Panc1 (cell line): ENCODE data around the gene PCDHGA1. TPM values are rescaled to one million over a fixed set of nuclear protein-coding genes. Genes with fewer than 3 reads are reported as not detected.

Experiments
- ATAC-seq: fragments of 200-7000 bp; cut with Tn5 transposase; 2 replicates; pipeline ENCODE4 v1.9.1; 2020; ENCODE audit warnings: mild to moderate bottlenecking, moderate library complexity
- BruUV-seq: library from RNA; stranded (reverse); fragments of 400-500 nt; replicated peaks from 2 replicates; lab custom pipeline; 2021; lab: Mats Ljungman, UMichigan
- CTCF ChIA-PET: fragments of 300-600 bp; sonication (Branson Sonifier 250); formaldehyde crosslinking; loops from one replicate; lab custom pipeline; 2022; ENCODE audit warnings: antibody characterized with exemption; lab: Charles Lee
- POLR2A ChIA-PET: fragments of 300-600 bp; sonication (Branson Sonifier 250); formaldehyde crosslinking; loops from one replicate; lab custom pipeline; 2022; ENCODE audit warnings: antibody characterized with exemption; lab: Charles Lee
- DNase-seq: peaks from one replicate; pipeline ENCODE4 v3.0.0-alpha.2; 2010; ENCODE audit warnings: low read depth, low spot score
- H3K27ac ChIP-seq: 2 replicates; pipeline ENCODE4 v1.5.1; 2011; ENCODE audit warnings: mild to moderate bottlenecking, low read length, inconsistent platforms
- H3K27me3 ChIP-seq: fragments of 200-500 bp; sonication (Bioruptor generic); 2 replicates; pipeline ENCODE4 v1.6.0; 2014; ENCODE audit warnings: low read length, inconsistent platforms; ENCODE audit not compliant: control insufficient read depth, insufficient read depth
- H3K36me3 ChIP-seq: fragments of 200-500 bp; sonication (Bioruptor generic); 2 replicates; pipeline ENCODE4 v1.5.1; 2014; ENCODE audit warnings: inconsistent platforms, mild to moderate bottlenecking, low read length, moderate library complexity; ENCODE audit not compliant: control insufficient read depth, insufficient read depth
- H3K4me1 ChIP-seq: 2 replicates; pipeline ENCODE4 v1.5.1; 2011; ENCODE audit warnings: inconsistent platforms, mild to moderate bottlenecking, low read length, moderate library complexity; ENCODE audit not compliant: control insufficient read depth, insufficient read depth
- H3K4me3 ChIP-seq, 2 experiments: 2 replicates each; pipeline ENCODE4 v1.5.1; 2011 to 2012; ENCODE audit warnings: low read depth in 2 of 2, low read length in 2 of 2, mild to moderate bottlenecking in 2 of 2, inconsistent platforms in 1 of 2, moderate library complexity in 1 of 2
- H3K9me3 ChIP-seq: fragments of 200-500 bp; sonication (Bioruptor generic); 2 replicates; pipeline ENCODE4 v1.5.1; 2014; ENCODE audit warnings: low read depth, mild to moderate bottlenecking, inconsistent platforms, low read length, moderate library complexity; ENCODE audit not compliant: control insufficient read depth, insufficient read depth
- CTCF ChIP-seq: fragments of 450-650 bp; IDR thresholded peaks from 2 replicates; pipeline ENCODE4 v1.5.1; 2017; ENCODE audit warnings: mild to moderate bottlenecking
- POLR2AphosphoS5 ChIP-seq: IDR thresholded peaks from 2 replicates; pipeline ENCODE4 v1.6.1; 2012; ENCODE audit warnings: mild to moderate bottlenecking, low read depth, low read length, moderate library complexity
- REST ChIP-seq, 2 experiments: IDR thresholded peaks; 2 replicates each; pipeline ENCODE4 v1.6.1; 2011 to 2012; ENCODE audit warnings: low read depth in 2 of 2, control low read depth in 1 of 2, low read length in 1 of 2, mild to moderate bottlenecking in 1 of 2, moderate library complexity in 1 of 2; ENCODE audit not compliant: insufficient read depth in 1 of 2
- SIN3A ChIP-seq: IDR thresholded peaks from 2 replicates; pipeline ENCODE4 v1.6.1; 2012; ENCODE audit warnings: low read depth, mild to moderate bottlenecking, low read length, moderate library complexity, borderline replicate concordance; ENCODE audit not compliant: insufficient read depth
- TCF7L2 ChIP-seq: IDR thresholded peaks from 2 replicates; pipeline ENCODE4 v1.6.1; 2011; ENCODE audit warnings: mild to moderate bottlenecking, low read depth, low read length, inconsistent platforms
- in situ Hi-C: cut with HindIII; loops from 2 replicates; pipeline ENCODE4 v1.10.0; 2016; ENCODE audit warnings: low sequenced_read_pairs, low pct_unique_long_range_greater_than_20kb
- intact Hi-C: fragments of 100-400 bp; cut with micrococcal nuclease; formaldehyde crosslinking; loops from one replicate; pipeline ENCODE4 v1.10.0; 2022; ENCODE audit not compliant: unreplicated experiment
- total RNA-seq: library from RNA; stranded (reverse); gene quantifications from one replicate; pipeline ENCODE4 v1.2.1, GENCODE V29; 2021; ENCODE audit not compliant: unreplicated experiment

Gene PCDHGA1
- total RNA-seq, 1 experiment from 2014 or later: 0.92 TPM

- intact Hi-C loops (no loop called here), in situ Hi-C loops (no loop called here)
- no peak for DNase-seq
- ATAC-seq: no peak
- Histone ChIP-seq H3K9me3 (no peaks in the 10 kb centered on the region), H3K27me3 (no peaks in the 10 kb centered on the region), H3K4me3 (no peak overlapping the region), H3K27ac (no peak overlapping the region), H3K36me3 (no peaks in the 10 kb centered on the region), H3K4me1 (no peaks in the 10 kb centered on the region)
- no peak for TF ChIP-seq TCF7L2
- no peak for TF ChIP-seq CTCF
- TF ChIP-seq SIN3A: no peak
- no peak for TF ChIP-seq REST (IDR thresholded peaks at IDR 0.05; ENCODE audit: insufficient read depth in 1 of 2, low read depth in 2 of 2, low read length in 1 of 2)
- no peak for TF ChIP-seq POLR2AphosphoS5
- ChIA-PET CTCF (no interaction called here), POLR2A (no interaction called here)
- no TSS peak for BruUV-seq
Measured at GRCh38 chr5:141441571-141442170, 111.4 kb downstream of the PCDHGA1 start.

GRCh38 chr5:141465351-141465750, 135.0 kb downstream of the PCDHGA1 start:
- no peaks in the 10 kb centered on the region for H3K27me3 ChIP-seq
- no peaks in the 10 kb centered on the region for H3K9me3 ChIP-seq
- ChIA-PET POLR2A (no interaction called here), CTCF (interaction anchor here (0.6 to 0.7 kb wide), 3 partner anchors 26 to 141 kb away, joined by 3 to 4 read pairs (median 4); no protein-coding TSS in a partner anchor)
- H3K4me1 ChIP-seq: no peaks in the 10 kb centered on the region
- no peak for ATAC-seq
- no peak for DNase-seq
- in situ Hi-C loops (no loop called here), intact Hi-C loops (no loop called here)
- no TSS peak for BruUV-seq
- TF ChIP-seq POLR2AphosphoS5 (no peak), TCF7L2 (no peak), REST (IDR thresholded peaks at IDR 0.05; ENCODE audit: insufficient read depth in 1 of 2, low read depth in 2 of 2, low read length in 1 of 2) (no peak), CTCF (no peak), SIN3A (no peak)
- H3K36me3 ChIP-seq: no peaks in the 10 kb centered on the region
- H3K4me3 ChIP-seq: no peak overlapping the region
- H3K27ac ChIP-seq: no peak overlapping the region
